Naive thymus-derived CD4-positive, alpha-beta T cell (primary cell): ENCODE measurements around the gene C5. TPM values are rescaled to one million over a fixed set of nuclear protein-coding genes. Genes with fewer than 3 reads are reported as not detected.

ENCODE experiments used
- ATAC-seq: fragments of 150-1000 bp; cut with Tn5 transposase; 2 replicates; pipeline ENCODE4 v1.10.0; 2021; ENCODE audit warnings: mild to moderate bottlenecking, moderate library complexity
- CTCF ChIA-PET: fragments of 350-600 bp; sonication (Branson Sonifier 250); formaldehyde crosslinking; loops from one replicate; lab custom pipeline; 2021; ENCODE audit warnings: antibody characterized with exemption; lab: Charles Lee
- POLR2A ChIA-PET: fragments of 350-600 bp; sonication (Branson Sonifier 250); formaldehyde crosslinking; loops from one replicate; lab custom pipeline; 2021; ENCODE audit warnings: antibody characterized with exemption, inconsistent platforms; lab: Charles Lee
- DNase-seq, 9 donors: peaks; one replicate each; pipeline versions ENCODE4 v3.0.0 to v3.0.0-alpha.2; 2020 to 2022; ENCODE audit warnings: mixed read lengths in 1 of 9
- H3K27ac ChIP-seq: one replicate; pipeline ENCODE4 v1.7.0; 2013; ENCODE audit warnings: mild to moderate bottlenecking, low read depth, low read length, moderate library complexity
- H3K27me3 ChIP-seq, 2 donors: one replicate each; pipeline ENCODE4 v1.7.0; 2013; ENCODE audit warnings: low read length in 2 of 2, mild to moderate bottlenecking in 2 of 2, moderate library complexity in 2 of 2; ENCODE audit not compliant: control insufficient read depth in 2 of 2, insufficient read depth in 2 of 2
- H3K36me3 ChIP-seq, 3 experiments: 1 replicate in 2 of 3; 2 replicates in 1 of 3; pipeline ENCODE4 v1.7.0; 2013; ENCODE audit warnings: low read length in 3 of 3, mild to moderate bottlenecking in 3 of 3, moderate library complexity in 1 of 3; ENCODE audit not compliant: insufficient read depth in 3 of 3, control insufficient read depth in 2 of 3
- H3K4me1 ChIP-seq, 2 donors: one replicate each; pipeline ENCODE4 v1.7.0; 2013; ENCODE audit warnings: low read length in 2 of 2, mild to moderate bottlenecking in 2 of 2, moderate library complexity in 1 of 2; ENCODE audit not compliant: control insufficient read depth in 2 of 2, insufficient read depth in 2 of 2
- H3K4me3 ChIP-seq: 2 replicates; pipeline ENCODE4 v1.7.0; 2013; ENCODE audit warnings: mild to moderate bottlenecking, low read length
- H3K9me3 ChIP-seq, 3 experiments: 1 replicate in 2 of 3; 2 replicates in 1 of 3; pipeline ENCODE4 v1.7.0; 2013; ENCODE audit warnings: low read length in 3 of 3; ENCODE audit not compliant: control insufficient read depth in 2 of 3
- H3K27ac Mint-ChIP-seq, 9 donors: one replicate each; pipeline ENCODE4 v1.8.0; 2020 to 2022; ENCODE audit warnings: mixed read lengths in 9 of 9, mild to moderate bottlenecking in 8 of 9, moderate library complexity in 5 of 9, inconsistent platforms in 2 of 9
- H3K27me3 Mint-ChIP-seq, 5 donors: one replicate each; pipeline ENCODE4 v1.8.0; 2021 to 2022; ENCODE audit warnings: mixed read lengths in 5 of 5, mild to moderate bottlenecking in 1 of 5
- H3K36me3 Mint-ChIP-seq, 5 donors: one replicate each; pipeline ENCODE4 v1.8.0; 2020 to 2022; ENCODE audit warnings: mixed read lengths in 5 of 5, mild to moderate bottlenecking in 3 of 5, inconsistent platforms in 1 of 5
- H3K4me1 Mint-ChIP-seq, 7 donors: one replicate each; pipeline ENCODE4 v1.8.0; 2020 to 2022; ENCODE audit warnings: mixed read lengths in 7 of 7, mild to moderate bottlenecking in 3 of 7, inconsistent platforms in 1 of 7
- H3K4me3 Mint-ChIP-seq, 10 donors: one replicate each; pipeline ENCODE4 v1.8.0; 2020 to 2022; ENCODE audit warnings: mild to moderate bottlenecking in 10 of 10, mixed read lengths in 10 of 10, moderate library complexity in 6 of 10, inconsistent platforms in 2 of 10
- H3K9me3 Mint-ChIP-seq, 11 donors: one replicate each; pipeline ENCODE4 v1.8.0; 2020 to 2022; ENCODE audit warnings: mixed read lengths in 11 of 11, mild to moderate bottlenecking in 4 of 11, inconsistent platforms in 1 of 11, moderate library complexity in 1 of 11
- intact Hi-C, 2 donors: fragments of 100-400 bp; cut with micrococcal nuclease; formaldehyde crosslinking; loops; one replicate each; pipeline ENCODE4 v1.15.1; 2023
- polyA plus RNA-seq, 2 donors: library from polyadenylated mRNA; unstranded; fragments of 300-500 nt; fragmentation: Illumina TruSeq; gene quantifications; one replicate each; pipeline ENCODE4 v1.2.3, GENCODE V29; 2021
- total RNA-seq, 6 experiments: library from RNA in 5 of 6; stranded (reverse) in 5 of 6; gene quantifications; 1 replicate in 5 of 6; 2 replicates in 1 of 6; pipeline ENCODE4 v1.2.3 and lab custom pipeline; 2021 to 2026

Gene C5
- total and polyA plus RNA-seq, 7 experiments from 2014 or later: 0.41 to 2.9 (median 2.3) TPM

GRCh38 chr9:120961936-120962335 is 88.1 kb downstream of the C5 start:
- H3K36me3 Mint-ChIP-seq: peaks cover 0 to 20% (median 8%) of the 10 kb centered on the region in 5 donors
- H3K27me3 ChIP-seq: no peaks in the 10 kb centered on the region
- no peaks in the 10 kb centered on the region for H3K9me3 Mint-ChIP-seq
- H3K27ac Mint-ChIP-seq: no peak overlapping the region
- H3K27me3 Mint-ChIP-seq: peaks cover 0 to 48% (median 0%) of the 10 kb centered on the region in 5 donors
- intact Hi-C loops: no loop called here
- DNase-seq (no peak), ATAC-seq (no peak)
- ChIA-PET POLR2A (no interaction called here), CTCF (interaction anchor here (1.1 kb wide), 1 partner anchor 98 kb away, joined by 3 read pairs; no protein-coding TSS in a partner anchor)
- no peaks in the 10 kb centered on the region for H3K9me3 ChIP-seq
- no peak overlapping the region for H3K4me3 ChIP-seq
- no peak overlapping the region for H3K27ac ChIP-seq
- H3K4me1 ChIP-seq: no peaks in the 10 kb centered on the region
- no peaks in the 10 kb centered on the region for H3K4me1 Mint-ChIP-seq
- H3K36me3 ChIP-seq: no peaks in the 10 kb centered on the region
- no peak overlapping the region for H3K4me3 Mint-ChIP-seq

- H3K27me3 ChIP-seq: no peaks in the 10 kb centered on the region
- Mint-ChIP-seq H3K4me1 (no peaks in the 10 kb centered on the region), H3K27ac (no peak overlapping the region), H3K27me3 (peaks cover 0 to 37% (median 0%) of the 10 kb centered on the region in 5 donors), H3K4me3 (no peak overlapping the region), H3K9me3 (no peaks in the 10 kb centered on the region), H3K36me3 (peaks cover 0 to 20% (median 8%) of the 10 kb centered on the region in 5 donors)
- CTCF ChIA-PET: no interaction called here
- H3K4me3 ChIP-seq: no peak overlapping the region
- H3K36me3 ChIP-seq: no peaks in the 10 kb centered on the region
- H3K9me3 ChIP-seq: no peaks in the 10 kb centered on the region
- H3K27ac ChIP-seq: no peak overlapping the region
- ATAC-seq (no peak), DNase-seq (no peak)
- POLR2A ChIA-PET: no interaction called here
- intact Hi-C loops: no loop called here
- no peaks in the 10 kb centered on the region for H3K4me1 ChIP-seq
Observed at GRCh38 chr9:120960001-120960400, 90.1 kb downstream of the C5 start.

GRCh38 chr9:120956862-120957261 is 93.2 kb downstream of the C5 start:
- Mint-ChIP-seq H3K4me3 (no peak overlapping the region), H3K36me3 (peaks cover 0 to 8% (median 2%) of the 10 kb centered on the region in 5 donors), H3K27me3 (peaks cover 0 to 21% (median 0%) of the 10 kb centered on the region in 5 donors), H3K27ac (no peak overlapping the region), H3K4me1 (no peaks in the 10 kb centered on the region), H3K9me3 (no peaks in the 10 kb centered on the region)
- no peak for DNase-seq
- no peaks in the 10 kb centered on the region for H3K4me1 ChIP-seq
- H3K27ac ChIP-seq: no peak overlapping the region
- intact Hi-C loops: no loop called here
- POLR2A ChIA-PET: no interaction called here
- no peak for ATAC-seq
- no peaks in the 10 kb centered on the region for H3K36me3 ChIP-seq
- CTCF ChIA-PET: interaction anchor here (0.7 kb wide), 1 partner anchor 21 kb away, joined by 3 read pairs; no protein-coding TSS in a partner anchor
- no peaks in the 10 kb centered on the region for H3K9me3 ChIP-seq
- H3K4me3 ChIP-seq: no peak overlapping the region
- no peaks in the 10 kb centered on the region for H3K27me3 ChIP-seq

- Histone ChIP-seq H3K27ac (no peak overlapping the region), H3K27me3 (no peaks in the 10 kb centered on the region), H3K4me3 (no peak overlapping the region), H3K36me3 (no peaks in the 10 kb centered on the region), H3K4me1 (no peaks in the 10 kb centered on the region), H3K9me3 (no peaks in the 10 kb centered on the region)
- no peak overlapping the region for H3K27ac Mint-ChIP-seq
- no peak overlapping the region for H3K4me3 Mint-ChIP-seq
- ChIA-PET CTCF (interaction anchor here (0.6 to 0.7 kb wide), 3 partner anchors 53 to 272 kb away, joined by 3 read pairs; no protein-coding TSS in a partner anchor), POLR2A (interaction anchor here (0.7 kb wide), 1 partner anchor 103 kb away, joined by 4 read pairs; no protein-coding TSS in a partner anchor)
- no peak for DNase-seq
- intact Hi-C loops: no loop called here
- H3K4me1 Mint-ChIP-seq: no peaks in the 10 kb centered on the region
- H3K36me3 Mint-ChIP-seq: no peaks in the 10 kb centered on the region
- no peaks in the 10 kb centered on the region for H3K9me3 Mint-ChIP-seq
- ATAC-seq: no peak
- peaks cover 0 to 5% (median 0%) of the 10 kb centered on the region in 5 donors for H3K27me3 Mint-ChIP-seq
Observed at GRCh38 chr9:120951960-120952618, 98.0 kb downstream of the C5 start.

- ChIA-PET CTCF (interaction anchor here (0.6 to 1.3 kb wide), 4 partner anchors 29 to 215 kb away, joined by 3 to 5 read pairs (median 4); no protein-coding TSS in a partner anchor), POLR2A (no interaction called here)
- no peak overlapping the region for H3K27ac ChIP-seq
- H3K27me3 ChIP-seq: no peaks in the 10 kb centered on the region
- Mint-ChIP-seq H3K9me3 (no peaks in the 10 kb centered on the region), H3K27ac (no peak overlapping the region), H3K27me3 (no peaks in the 10 kb centered on the region), H3K36me3 (no peaks in the 10 kb centered on the region), H3K4me3 (no peak overlapping the region), H3K4me1 (peaks cover 0 to 4% (median 0%) of the 10 kb centered on the region in 7 donors)
- H3K36me3 ChIP-seq: no peaks in the 10 kb centered on the region
- H3K4me3 ChIP-seq: no peak overlapping the region
- no peak for ATAC-seq
- no peaks in the 10 kb centered on the region for H3K9me3 ChIP-seq
- no peaks in the 10 kb centered on the region for H3K4me1 ChIP-seq
- no peak for DNase-seq
- intact Hi-C loops: no loop called here
Observed at GRCh38 chr9:120950421-120951388, 99.4 kb downstream of the C5 start.

GRCh38 chr9:120949290-120949689 is 100.8 kb downstream of the C5 start:
- no peak overlapping the region for H3K4me3 Mint-ChIP-seq
- H3K27ac ChIP-seq: no peak overlapping the region
- H3K27me3 Mint-ChIP-seq: no peaks in the 10 kb centered on the region
- H3K36me3 Mint-ChIP-seq: no peaks in the 10 kb centered on the region
- H3K9me3 Mint-ChIP-seq: no peaks in the 10 kb centered on the region
- no peaks in the 10 kb centered on the region for H3K36me3 ChIP-seq
- intact Hi-C loops: no loop called here
- no peaks in the 10 kb centered on the region for H3K27me3 ChIP-seq
- H3K4me1 Mint-ChIP-seq: peaks cover 0 to 4% (median 0%) of the 10 kb centered on the region in 7 donors
- POLR2A ChIA-PET: interaction anchor here (0.7 kb wide), 1 partner anchor 47 kb away, joined by 4 read pairs; no protein-coding TSS in a partner anchor
- CTCF ChIA-PET: no interaction called here
- no peaks in the 10 kb centered on the region for H3K9me3 ChIP-seq
- ATAC-seq: no peak
- no peaks in the 10 kb centered on the region for H3K4me1 ChIP-seq
- no peak overlapping the region for H3K4me3 ChIP-seq
- H3K27ac Mint-ChIP-seq: no peak overlapping the region
- no peak for DNase-seq
